Neuronal stem cell (in vitro differentiated cells): ENCODE measurements around the gene EPB41L4B.

Experiments
- DNase-seq: peaks from one replicate; pipeline ENCODE4 v3.0.0-alpha.2; 2013; ENCODE audit warnings: low spot score
- H2AFZ ChIP-seq: one replicate; pipeline ENCODE4 v1.6.1; 2013; ENCODE audit warnings: mild to moderate bottlenecking, low read length, inconsistent platforms
- H2AK5ac ChIP-seq: 2 replicates; pipeline ENCODE4 v1.6.1; 2013; ENCODE audit warnings: low read depth, mild to moderate bottlenecking, inconsistent platforms, low read length, moderate library complexity, mixed read lengths
- H2BK120ac ChIP-seq: 2 replicates; pipeline ENCODE4 v1.6.1; 2013; ENCODE audit warnings: low read depth, mild to moderate bottlenecking, inconsistent platforms, low read length, moderate library complexity, mixed read lengths
- H2BK12ac ChIP-seq: one replicate; pipeline ENCODE4 v1.6.1; 2013; ENCODE audit warnings: low read length, inconsistent platforms
- H2BK15ac ChIP-seq: 2 replicates; pipeline ENCODE4 v1.6.1; 2013; ENCODE audit warnings: mild to moderate bottlenecking, low read length, inconsistent platforms, mixed read lengths
- H2BK5ac ChIP-seq: one replicate; pipeline ENCODE4 v1.6.1; 2013; ENCODE audit warnings: inconsistent platforms, mild to moderate bottlenecking, low read length, moderate library complexity
- H3K14ac ChIP-seq: one replicate; pipeline ENCODE4 v1.6.1; 2013; ENCODE audit warnings: low read length, inconsistent platforms
- H3K18ac ChIP-seq: 2 replicates; pipeline ENCODE4 v1.6.1; 2013; ENCODE audit warnings: low read length, inconsistent platforms
- H3K23ac ChIP-seq: 2 replicates; pipeline ENCODE4 v1.6.1; 2013; ENCODE audit warnings: low read depth, mild to moderate bottlenecking, mixed read lengths, low read length, inconsistent platforms; ENCODE audit not compliant: poor library complexity
- H3K27ac ChIP-seq: replicated peaks from 3 replicates; pipeline ENCODE4 v1.5.1; 2013; ENCODE audit warnings: low read length, inconsistent platforms
- H3K27me3 ChIP-seq, 3 experiments: 2 replicates each; pipeline ENCODE4 v1.6.1; 2013; ENCODE audit warnings: low read length in 3 of 3, mild to moderate bottlenecking in 2 of 3, inconsistent platforms in 1 of 3, low read depth in 1 of 3, mixed read lengths in 1 of 3, moderate library complexity in 1 of 3; ENCODE audit not compliant: control insufficient read depth in 3 of 3, insufficient read depth in 3 of 3
- H3K36me3 ChIP-seq, 2 donors: replicated peaks in 1 of 2; 2 replicates each; pipeline ENCODE4 v1.6.1; 2013; ENCODE audit warnings: low read length in 2 of 2; ENCODE audit not compliant: control insufficient read depth in 2 of 2, insufficient read depth in 2 of 2
- H3K4ac ChIP-seq: 2 replicates; pipeline ENCODE4 v1.6.1; 2013; ENCODE audit warnings: inconsistent platforms, mild to moderate bottlenecking, low read length, moderate library complexity
- H3K4me1 ChIP-seq, 2 donors: 1 replicate in 1 of 2; 2 replicates in 1 of 2; pipeline ENCODE4 v1.6.1; 2013; ENCODE audit warnings: low read length in 2 of 2, low read depth in 1 of 2; ENCODE audit not compliant: control insufficient read depth in 2 of 2, insufficient read depth in 1 of 2
- H3K4me2 ChIP-seq: one replicate; pipeline ENCODE4 v1.6.1; 2013; ENCODE audit warnings: mild to moderate bottlenecking, low read length, inconsistent platforms; ENCODE audit not compliant: insufficient read depth, poor library complexity, severe bottlenecking
- H3K4me3 ChIP-seq, 2 donors: 2 replicates each; pipeline ENCODE4 v1.5.1; 2013; ENCODE audit warnings: low read length in 2 of 2, mild to moderate bottlenecking in 2 of 2, inconsistent platforms in 1 of 2, moderate library complexity in 1 of 2
- H3K79me1 ChIP-seq: one replicate; pipeline ENCODE4 v1.6.1; 2013; ENCODE audit warnings: low read depth, mild to moderate bottlenecking, inconsistent platforms, low read length, moderate library complexity
- H3K9ac ChIP-seq: one replicate; pipeline ENCODE4 v1.6.1; 2013; ENCODE audit warnings: mild to moderate bottlenecking, low read depth, low read length, inconsistent platforms; ENCODE audit not compliant: poor library complexity
- H3K9me3 ChIP-seq, 2 donors: replicated peaks in 1 of 2; 2 replicates each; pipeline versions ENCODE3 to v1.6.1; 2013; ENCODE audit warnings: low read length in 2 of 2, mild to moderate bottlenecking in 2 of 2, inconsistent platforms in 1 of 2, low read depth in 1 of 2, mixed read lengths in 1 of 2, moderate library complexity in 1 of 2; ENCODE audit not compliant: control insufficient read depth in 2 of 2, insufficient read depth in 1 of 2
- H4K8ac ChIP-seq: one replicate; pipeline ENCODE4 v1.6.1; 2013; ENCODE audit warnings: low read depth, mild to moderate bottlenecking, inconsistent platforms, low read length, moderate library complexity
- H4K91ac ChIP-seq: one replicate; pipeline ENCODE4 v1.6.1; 2013; ENCODE audit warnings: low read length, low read depth, mild to moderate bottlenecking, inconsistent platforms; ENCODE audit not compliant: poor library complexity
- WGBS, 2 donors: extraction: QIAGEN DNeasy Blood & Tissue Kit; methylation state at CpG; one replicate each; pipeline ENCODE4 v1.1.7; 2013; ENCODE audit warnings: missing lambda C conversion rate in 2 of 2, mixed read lengths in 1 of 2; ENCODE audit not compliant: insufficient read length in 2 of 2, insufficient replicate concordance in 1 of 2; ENCODE audit errors: extremely low coverage in 2 of 2; 5-methylcytosine and 5-hydroxymethylcytosine counted together

The EPB41L4B gene

DNA sequence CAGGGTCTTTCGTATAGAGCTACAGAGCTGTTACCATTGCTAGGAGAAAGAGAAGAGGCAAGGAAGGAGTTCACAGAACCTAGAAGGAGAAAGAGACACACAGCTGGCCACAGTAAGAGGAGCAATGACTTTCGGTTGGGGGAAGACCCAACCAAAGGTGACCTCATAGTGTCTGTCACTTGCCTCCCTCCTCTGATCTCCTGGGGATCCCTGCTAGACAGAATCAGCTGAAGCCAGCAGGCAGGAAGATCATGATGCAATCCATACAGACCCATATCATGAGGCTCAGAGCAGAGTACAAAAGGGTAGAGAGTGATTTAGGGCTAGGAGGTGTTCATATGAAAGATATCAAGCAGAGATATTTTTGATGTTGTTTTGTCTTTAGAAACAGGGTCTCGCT is 26.0 kb upstream of the EPB41L4B start:
- Histone ChIP-seq H2BK12ac (no peak overlapping the region), H4K8ac (no peak overlapping the region), H3K4me1 (peaks cover 0 to 5% of the 10 kb centered on the region in 2 donors), H2AFZ (no peak overlapping the region), H3K4me2 (no peak overlapping the region), H3K9me3 (no peaks in the 10 kb centered on the region), H3K4me3 (no peak overlapping the region), H2BK120ac (no peak overlapping the region), H2AK5ac (no peak overlapping the region), H3K79me1 (no peaks in the 10 kb centered on the region), H3K23ac (no peak overlapping the region), H2BK15ac (no peak overlapping the region), H3K27me3 (peaks cover 0 to 27% (median 0%) of the 10 kb centered on the region in 3 experiments), H2BK5ac (no peak overlapping the region), H3K18ac (no peak overlapping the region), H4K91ac (no peak overlapping the region), H3K27ac (no peak overlapping the region), H3K36me3 (no peaks in the 10 kb centered on the region), H3K4ac (no peak overlapping the region), H3K9ac (no peak overlapping the region), H3K14ac (no peak overlapping the region)
- DNase-seq, result no peak
- WGBS, 2 donors, result no CpG with 5 or more reads among the region's 3 CpGs

DNA sequence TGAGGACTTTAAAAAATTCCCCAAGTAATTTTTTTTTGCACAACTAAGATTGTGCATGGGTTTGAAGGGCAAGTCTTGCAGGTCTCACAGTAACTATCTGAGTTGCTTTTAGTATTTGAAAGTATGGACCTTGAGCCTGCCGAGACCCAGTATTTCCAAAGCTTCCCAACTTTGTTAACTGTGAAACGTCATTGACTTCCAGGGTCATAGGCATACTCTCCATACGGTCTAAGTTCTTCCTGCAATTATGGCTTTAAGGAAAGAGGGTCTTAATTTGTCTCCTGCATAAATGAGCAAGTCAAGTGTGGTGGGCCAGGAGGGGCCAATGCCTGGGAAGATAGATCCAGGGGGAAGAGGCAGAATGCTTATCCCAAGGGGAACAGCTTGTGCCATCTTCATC is 24.0 kb upstream of the EPB41L4B start:
- H3K4me3 ChIP-seq, result no peak overlapping the region
- peaks cover 0 to 19% (median 0%) of the 10 kb centered on the region in 3 experiments for H3K27me3 ChIP-seq
- H3K9me3 ChIP-seq, result no peaks in the 10 kb centered on the region
- no peak for DNase-seq
- no peak overlapping the region for H3K4ac ChIP-seq
- no peaks in the 10 kb centered on the region for H3K79me1 ChIP-seq
- H3K36me3 ChIP-seq, result no peaks in the 10 kb centered on the region
- no peak overlapping the region for H3K23ac ChIP-seq
- no peak overlapping the region for H2BK120ac ChIP-seq
- no peak overlapping the region for H3K4me2 ChIP-seq
- no peak overlapping the region for H2AK5ac ChIP-seq
- H4K8ac ChIP-seq, result no peak overlapping the region
- no peak overlapping the region for H3K14ac ChIP-seq
- H3K9ac ChIP-seq, result no peak overlapping the region
- peaks cover 0 to 5% of the 10 kb centered on the region in 2 donors for H3K4me1 ChIP-seq
- H4K91ac ChIP-seq, result no peak overlapping the region
- no peak overlapping the region for H3K27ac ChIP-seq
- no peak overlapping the region for H2BK5ac ChIP-seq
- H2BK15ac ChIP-seq, result no peak overlapping the region
- H2AFZ ChIP-seq, result no peak overlapping the region
- no CpG with 5 or more reads among the region's 3 CpGs for WGBS, 2 donors
- H2BK12ac ChIP-seq, result no peak overlapping the region
- no peak overlapping the region for H3K18ac ChIP-seq

DNA sequence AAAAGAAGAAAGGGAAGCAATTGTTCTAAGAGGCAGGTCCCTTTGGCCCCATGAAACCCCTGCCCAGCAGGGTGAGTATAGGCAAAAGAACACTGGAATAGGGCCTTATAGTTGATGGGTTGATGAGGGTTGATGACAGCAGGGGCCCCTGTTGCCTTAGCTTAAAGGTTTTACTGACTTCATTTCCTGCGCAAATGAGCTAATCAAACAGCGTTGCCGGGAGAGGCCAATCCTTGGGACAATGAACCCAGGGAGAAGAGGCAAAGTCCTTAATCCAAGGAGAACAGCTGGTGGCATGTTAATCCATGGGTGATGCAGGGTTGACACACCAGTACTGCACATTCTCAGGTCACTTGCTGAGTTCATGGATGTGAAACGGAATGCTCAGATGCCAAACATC is 22.0 kb upstream of the EPB41L4B start:
- no peaks in the 10 kb centered on the region for H3K79me1 ChIP-seq
- no peak overlapping the region for H2BK12ac ChIP-seq
- no peak overlapping the region for H2AFZ ChIP-seq
- H3K36me3 ChIP-seq, result no peaks in the 10 kb centered on the region
- no peak overlapping the region for H2AK5ac ChIP-seq
- no peak overlapping the region for H2BK5ac ChIP-seq
- no peak overlapping the region for H3K23ac ChIP-seq
- H3K9me3 ChIP-seq, result no peaks in the 10 kb centered on the region
- no peak overlapping the region for H3K4me3 ChIP-seq
- no peak overlapping the region for H3K18ac ChIP-seq
- no peak overlapping the region for H2BK15ac ChIP-seq
- no peak overlapping the region for H3K4me2 ChIP-seq
- no peak overlapping the region for H4K91ac ChIP-seq
- no peak for DNase-seq
- H3K27ac ChIP-seq, result no peak overlapping the region
- H3K14ac ChIP-seq, result no peak overlapping the region
- H3K9ac ChIP-seq, result no peak overlapping the region
- H3K4me1 ChIP-seq, result peaks cover 0 to 5% of the 10 kb centered on the region in 2 donors
- H3K4ac ChIP-seq, result no peak overlapping the region
- WGBS, 2 donors, result no CpG with 5 or more reads among the region's 4 CpGs
- H3K27me3 ChIP-seq, result peaks cover 0 to 9% (median 0%) of the 10 kb centered on the region in 3 experiments
- no peak overlapping the region for H2BK120ac ChIP-seq
- no peak overlapping the region for H4K8ac ChIP-seq

DNA sequence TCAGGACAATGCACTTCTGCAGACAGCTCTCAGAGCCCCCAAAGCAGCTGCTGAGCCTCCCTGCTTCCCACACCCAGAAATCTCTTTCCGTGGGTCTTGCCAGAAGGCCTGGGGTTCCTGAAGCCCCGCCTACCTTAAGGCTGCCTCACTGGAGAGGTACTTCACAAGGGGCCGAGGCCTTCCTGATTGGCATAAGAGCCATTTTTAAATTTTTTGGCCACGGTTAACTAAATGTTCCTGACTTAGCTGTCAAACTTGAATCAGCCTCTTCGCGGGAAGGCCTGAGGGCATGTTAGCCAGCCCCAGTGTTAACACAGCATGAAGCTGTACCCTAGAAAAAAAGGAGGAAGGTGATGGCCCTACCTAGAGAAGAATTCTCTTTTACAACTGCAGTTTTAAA is 20.7 kb upstream of the EPB41L4B start:
- H2BK5ac ChIP-seq, result no peak overlapping the region
- H4K91ac ChIP-seq, result no peak overlapping the region
- H3K27ac ChIP-seq, result no peak overlapping the region
- H3K23ac ChIP-seq, result no peak overlapping the region
- no peak overlapping the region for H3K9ac ChIP-seq
- H2AK5ac ChIP-seq, result no peak overlapping the region
- DNase-seq, result no peak
- H3K14ac ChIP-seq, result no peak overlapping the region
- H2BK12ac ChIP-seq, result no peak overlapping the region
- H3K18ac ChIP-seq, result no peak overlapping the region
- no peaks in the 10 kb centered on the region for H3K36me3 ChIP-seq
- H3K4ac ChIP-seq, result no peak overlapping the region
- H3K4me1 ChIP-seq, result peaks cover 0 to 5% of the 10 kb centered on the region in 2 donors
- no peak overlapping the region for H3K4me3 ChIP-seq
- no peak overlapping the region for H2AFZ ChIP-seq
- no peak overlapping the region for H3K4me2 ChIP-seq
- no CpG with 5 or more reads among the region's 6 CpGs for WGBS, 2 donors
- no peaks in the 10 kb centered on the region for H3K79me1 ChIP-seq
- no peaks in the 10 kb centered on the region for H3K9me3 ChIP-seq
- no peak overlapping the region for H4K8ac ChIP-seq
- no peak overlapping the region for H2BK120ac ChIP-seq
- H2BK15ac ChIP-seq, result no peak overlapping the region
- peaks cover 0 to 6% (median 0%) of the 10 kb centered on the region in 3 experiments for H3K27me3 ChIP-seq
